HepG2 (cell line): Measurements from ENCODE around the gene TOMM7. TPM values are rescaled to one million over a fixed set of nuclear protein-coding genes. Genes with fewer than 3 reads are reported as not detected.
A peak's percentile ranks its signal among the peaks of the same experiment; 100 is the strongest.

ENCODE experiments used
- ATAC-seq: fragments of 200-7000 bp; cut with Tn5 transposase; 3 replicates; pipeline ENCODE4 v1.9.1; 2020; ENCODE audit warnings: mild to moderate bottlenecking, moderate library complexity
- BruUV-seq: library from RNA; stranded (reverse); fragments of 400-500 nt; replicated peaks from 2 replicates; lab custom pipeline; 2021; lab: Mats Ljungman, UMichigan
- CTCF ChIA-PET: fragments of 300-600 bp; formaldehyde crosslinking; extraction: SDS; loops from one replicate; lab custom pipeline; 2021; ENCODE audit warnings: low total read pairs, inconsistent platforms, low intra/inter-chr PET ratio; lab: Yijun Ruan, JAX
- POLR2A ChIA-PET: fragments of 350-600 bp; sonication (Branson Sonifier 250); formaldehyde crosslinking; loops from one replicate; lab custom pipeline; 2020; ENCODE audit warnings: antibody characterized with exemption, inconsistent platforms; lab: Yijun Ruan, JAX
- DNase-seq: peaks from one replicate; pipeline ENCODE4 v3.0.0-alpha.2; 2015; ENCODE audit warnings: low spot score
- FAIRE-seq: peaks from 3 replicates; lab custom pipeline; 2011; peaks lifted over from hg19 to GRCh38; lab: Jason Lieb, UNC
- H2AFZ ChIP-seq: one replicate; pipeline ENCODE4 v1.6.1; 2011; ENCODE audit warnings: low read length, inconsistent platforms
- H3K27ac ChIP-seq: fragments of 300-600 bp; 3 replicates; pipeline ENCODE4 v1.8.0; 2011; ENCODE audit warnings: mixed run types, mild to moderate bottlenecking, mixed read lengths, low read length, inconsistent platforms; ENCODE audit not compliant: insufficient read depth; ENCODE audit errors: extremely low read length
- H3K27me3 ChIP-seq, 2 experiments: fragments of 200-600 bp in 1 of 2; 2 replicates in 1 of 2; 3 replicates in 1 of 2; pipeline versions ENCODE4 v1.6.0 to v1.8.0; 2011; ENCODE audit warnings: low read length in 2 of 2, mild to moderate bottlenecking in 2 of 2, moderate library complexity in 2 of 2, inconsistent platforms in 1 of 2; ENCODE audit not compliant: insufficient read depth in 2 of 2, control insufficient read depth in 1 of 2
- H3K36me3 ChIP-seq, 2 experiments: fragments of 200-600 bp in 1 of 2; replicated peaks in 1 of 2; 2 replicates in 1 of 2; 3 replicates in 1 of 2; pipeline versions ENCODE4 v1.5.1 to v1.8.0; 2011; ENCODE audit warnings: low read length in 2 of 2, inconsistent platforms in 1 of 2; ENCODE audit not compliant: insufficient read depth in 2 of 2, control insufficient read depth in 1 of 2
- H3K4me1 ChIP-seq: 2 replicates; pipeline ENCODE4 v1.5.1; 2012; ENCODE audit warnings: low read length, inconsistent platforms; ENCODE audit not compliant: insufficient read depth
- H3K4me2 ChIP-seq: 2 replicates; pipeline ENCODE4 v1.6.0; 2011; ENCODE audit warnings: low read depth, low read length, inconsistent platforms
- H3K4me3 ChIP-seq, 3 experiments: fragments of 200-600 bp in 1 of 3; sonication (generic), shearing (Covaris generic) in 1 of 3; replicated peaks in 1 of 3; 2 replicates each; pipeline ENCODE4 v1.5.1; 2011 to 2016; ENCODE audit warnings: low read length in 3 of 3, inconsistent platforms in 2 of 3, low read depth in 2 of 3, mild to moderate bottlenecking in 2 of 3, control low read depth in 1 of 3, mixed read lengths in 1 of 3; ENCODE audit not compliant: insufficient read depth in 1 of 3
- H3K79me2 ChIP-seq: one replicate; pipeline ENCODE4 v1.6.1; 2011; ENCODE audit warnings: low read length, inconsistent platforms; ENCODE audit not compliant: insufficient read depth
- H3K9ac ChIP-seq: 2 replicates; pipeline ENCODE4 v1.6.0; 2011; ENCODE audit warnings: mild to moderate bottlenecking, low read depth, low read length, inconsistent platforms; ENCODE audit not compliant: insufficient read depth
- H3K9me3 ChIP-seq: 2 replicates; pipeline ENCODE4 v1.5.1; 2012; ENCODE audit warnings: mild to moderate bottlenecking, low read length
- H4K20me1 ChIP-seq: 2 replicates; pipeline ENCODE4 v1.6.0; 2011; ENCODE audit warnings: inconsistent platforms, mild to moderate bottlenecking, low read length, moderate library complexity; ENCODE audit not compliant: insufficient read depth
- EHMT2 ChIP-seq: fragments of 200-600 bp; sonication (generic); IDR thresholded peaks from 2 replicates; pipeline ENCODE4 v1.7.0; 2017; ENCODE audit warnings: antibody characterized with exemption, low read depth, low read length, borderline replicate concordance
- GABPA ChIP-seq, 2 experiments: IDR thresholded peaks; 2 replicates each; pipeline ENCODE4 v1.6.1; 2011 to 2016; ENCODE audit warnings: low read depth in 2 of 2, low read length in 1 of 2, missing biosample characterization in 1 of 2, missing genetic modification characterization in 1 of 2
- NR2F6 ChIP-seq, 2 experiments: IDR thresholded peaks; 2 replicates each; pipeline ENCODE4 v1.6.1; 2016; ENCODE audit warnings: antibody characterized with exemption in 1 of 2, mild to moderate bottlenecking in 1 of 2
- ZNF205 ChIP-seq: IDR thresholded peaks from 2 replicates; pipeline ENCODE4 v1.6.1; 2018; ENCODE audit warnings: missing biosample characterization, missing genetic modification reagents
- ZNF234 ChIP-seq: sonication (generic); formaldehyde crosslinking; conservative IDR thresholded peaks from 2 replicates; pipeline ENCODE4 v1.5.1; 2020; ENCODE audit warnings: mild to moderate bottlenecking, missing genetic modification reagents
- ZNF335 ChIP-seq: sonication (generic); formaldehyde crosslinking; IDR thresholded peaks from 2 replicates; pipeline ENCODE4 v1.4.0; 2020; ENCODE audit warnings: missing genetic modification reagents
- ZNF607 ChIP-seq: sonication (generic); formaldehyde crosslinking; IDR thresholded peaks from 2 replicates; pipeline ENCODE4 v1.5.1; 2020; ENCODE audit warnings: missing genetic modification reagents, mild to moderate bottlenecking, borderline replicate concordance
- ZNF816 ChIP-seq: sonication (generic); formaldehyde crosslinking; IDR thresholded peaks from 2 replicates; pipeline ENCODE4 v1.8.0; 2022; ENCODE audit warnings: missing genetic modification reagents, mild to moderate bottlenecking, borderline replicate concordance
- ZSCAN29 ChIP-seq: sonication (generic); formaldehyde crosslinking; conservative IDR thresholded peaks from 2 replicates; pipeline ENCODE4 v1.4.0; 2020; ENCODE audit warnings: mild to moderate bottlenecking, missing genetic modification reagents
- WGBS: methylation state at CpG from one replicate; pipeline ENCODE4 v1.1.6; 2017; ENCODE audit warnings: low lambda C conversion rate; 5-methylcytosine and 5-hydroxymethylcytosine counted together
- in situ Hi-C: cut with HindIII; loops from 2 replicates; pipeline ENCODE4 v1.10.0; 2017; ENCODE audit warnings: low pct_unique_long_range_greater_than_20kb; ENCODE audit not compliant: extremely low pct_ligation_motif_present
- intact Hi-C: fragments of 100-400 bp; cut with micrococcal nuclease; formaldehyde crosslinking; loops from one replicate; pipeline ENCODE4 v1.10.0; 2022; ENCODE audit not compliant: unreplicated experiment
- polyA plus RNA-seq, 8 experiments: library from polyadenylated mRNA; depleted of rRNA in 3 of 8; stranded (reverse) in 7 of 8; unstranded in 1 of 8; fragments of >200 nt; fragmentation: Illumina TruSeq in 4 of 8; extraction: Trizol in 4 of 8; gene quantifications; 2 replicates each; pipeline versions ENCODE4 v1.2.1 to v1.2.3, GENCODE V29; 2011 to 2016; ENCODE audit warnings: low read depth in 4 of 8, missing spikeins in 1 of 8, mixed read lengths in 1 of 8; ENCODE audit not compliant: insufficient read depth in 1 of 8
- total RNA-seq, 5 experiments: library from RNA; depleted of rRNA; stranded (reverse); fragments of >200 nt; fragmentation: Illumina TruSeq; extraction: Trizol; gene quantifications; 2 replicates each; pipeline ENCODE4 v1.2.3, GENCODE V29; 2016; ENCODE audit warnings: low read depth in 1 of 5
- TF ChIP-seq, protein P1 (sequence below): sonication (generic); formaldehyde crosslinking; IDR thresholded peaks from 2 replicates; pipeline ENCODE4 v1.4.0; 2020; ENCODE audit warnings: missing genetic modification reagents, borderline replicate concordance

The TOMM7 gene
- total and polyA plus RNA-seq, 2 of the 13 experiments (the other 11 are each of a cell fraction or from before 2014, with no cell fraction given) = 251 to 369 TPM

GRCh38 chr7:22824760-22825159 lies 2.1 kb upstream of the TOMM7 start:
- intact Hi-C loops = no loop called here
- BruUV-seq = no TSS peak

DNA sequence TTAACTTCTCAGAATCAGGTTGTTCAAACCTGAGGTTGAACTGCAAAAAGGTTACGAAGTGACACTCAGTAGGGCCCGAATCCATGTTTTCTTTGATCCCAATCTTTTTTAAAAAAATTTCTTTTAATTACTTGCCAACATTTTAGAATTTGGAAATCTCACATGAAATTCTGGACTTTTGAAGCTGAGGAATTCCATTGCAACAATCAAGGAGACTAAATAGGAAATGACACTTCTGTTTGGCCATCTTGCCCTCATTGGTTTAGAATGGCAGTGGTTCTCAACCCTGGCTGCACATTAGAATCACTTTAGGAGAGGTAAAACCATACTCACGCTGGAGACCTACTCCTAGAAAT lies 471 bp upstream of the TOMM7 start:
- peaks cover 11% of the 10 kb centered on the region for H3K79me2 ChIP-seq

More at GRCh38 chr7:22824760-22825159, 2.1 kb upstream of the TOMM7 start:
- no peak for DNase-seq
- Histone ChIP-seq H3K4me3 (no peak overlapping the region), H4K20me1 (no peaks in the 10 kb centered on the region), H3K4me2 (no peak overlapping the region), H3K79me2 (peaks cover 9% of the 10 kb centered on the region), H3K27me3 (no peaks in the 10 kb centered on the region; a peak in 1 of 5 replicates), H3K27ac (no peak overlapping the region), H3K9me3 (no peaks in the 10 kb centered on the region)
- CTCF ChIA-PET = no interaction called here
- in situ Hi-C loops = no loop called here
- POLR2A ChIA-PET = interaction anchor here (0.6 to 0.7 kb wide), 3 partner anchors 15 to 264 kb away, joined by 3 to 4 read pairs (median 3); no protein-coding TSS in a partner anchor
- no peak for ATAC-seq
- TF ChIP-seq ZNF335 (CRISPR knock-in tag) = no peak
- TF ChIP-seq ZNF816 (CRISPR knock-in tag) = no peak
- TF ChIP-seq, all 625 proteins: peak for 0
- Histone ChIP-seq H3K4me1 (peaks cover 31% of the 10 kb centered on the region), H2AFZ (no peak overlapping the region), H3K36me3 (no peaks in the 10 kb centered on the region), H3K9ac (no peak overlapping the region)
- WGBS = 89% methylated on average over 2 of the region's 2 CpGs
- FAIRE-seq = no peak

More for the DNA sequence above, 471 bp upstream of the TOMM7 start:
- Histone ChIP-seq H3K4me3 (peak overlapping the region; percentile 57 to 95 (median 70)), H3K9ac (peak overlapping the region; percentile 93), H3K36me3 (0 out of 5 replicates have a peak, but pooled peaks cover 0 to 2% of the 10 kb centered on the region in 2 experiments), H2AFZ (peak overlapping the region; percentile 93), H3K9me3 (no peaks in the 10 kb centered on the region), H3K27ac (peak overlapping the region; percentile 5), H3K4me2 (peak overlapping the region; percentile 78), H3K4me1 (peaks cover 37% of the 10 kb centered on the region), H4K20me1 (no peaks in the 10 kb centered on the region), H3K27me3 (no peaks in the 10 kb centered on the region; a peak in 1 of 5 replicates)
- FAIRE-seq = no peak
- TSS peak; percentile 98 for BruUV-seq
- POLR2A ChIA-PET = interaction anchor here (1.0 to 2.5 kb wide), 3 partner anchors 13 to 37 kb away, joined by 3 to 13 read pairs (median 4); no protein-coding TSS in a partner anchor
- 18% methylated on average over 3 of the region's 3 CpGs for WGBS
- intact Hi-C loops = no loop called here
- no peak for DNase-seq
- CTCF ChIA-PET = no interaction called here
- in situ Hi-C loops = no loop called here
- no peak; the same call in 2 of the 3 replicates for ATAC-seq
- no peak for TF ChIP-seq GABPA (IDR thresholded peaks at IDR 0.05; ENCODE audit: low read depth, low read length)
- TF ChIP-seq GABPA (CRISPR knock-in tag; IDR thresholded peaks at IDR 0.05; ENCODE audit: low read depth) = no peak
- TF ChIP-seq ZNF205 (CRISPR knock-in tag) = no peak
- TF ChIP-seq EHMT2 = peak; percentile 79; the same call in 1 of the 2 replicates
- TF ChIP-seq ZNF607 (CRISPR knock-in tag) = 0 out of 2 replicates have a peak, but pooled peaks have one; percentile 12
- TF ChIP-seq, protein P1, sequence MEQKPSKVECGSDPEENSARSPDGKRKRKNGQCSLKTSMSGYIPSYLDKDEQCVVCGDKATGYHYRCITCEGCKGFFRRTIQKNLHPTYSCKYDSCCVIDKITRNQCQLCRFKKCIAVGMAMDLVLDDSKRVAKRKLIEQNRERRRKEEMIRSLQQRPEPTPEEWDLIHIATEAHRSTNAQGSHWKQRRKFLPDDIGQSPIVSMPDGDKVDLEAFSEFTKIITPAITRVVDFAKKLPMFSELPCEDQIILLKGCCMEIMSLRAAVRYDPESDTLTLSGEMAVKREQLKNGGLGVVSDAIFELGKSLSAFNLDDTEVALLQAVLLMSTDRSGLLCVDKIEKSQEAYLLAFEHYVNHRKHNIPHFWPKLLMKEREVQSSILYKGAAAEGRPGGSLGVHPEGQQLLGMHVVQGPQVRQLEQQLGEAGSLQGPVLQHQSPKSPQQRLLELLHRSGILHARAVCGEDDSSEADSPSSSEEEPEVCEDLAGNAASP (CRISPR knock-in tag) = no peak
- peak; percentile 4; the same call in 1 of the 2 replicates for TF ChIP-seq NR2F6 (IDR thresholded peaks at IDR 0.05)
- no peak for TF ChIP-seq NR2F6 (CRISPR knock-in tag; IDR thresholded peaks at IDR 0.05)
- TF ChIP-seq ZSCAN29 (CRISPR knock-in tag) = no peak
- 0 out of 2 replicates have a peak, but pooled peaks have one; percentile 41 for TF ChIP-seq ZNF234 (CRISPR knock-in tag)
